Stimulated activated naive CD8-positive, alpha-beta T cell treated with anti-CD3 and anti-CD28 coated beads, Interleukin-15, amount 100 ng/mL, for 72 hours (primary cell): ENCODE measurements around the gene WIPI1.
"Not testable (repeated sequence)": the region's sequence is repeated elsewhere in the genome, so short reads cannot be mapped to it uniquely, and the experiment has no call there.

Experiments used
- ATAC-seq: fragments of 150-1000 bp; cut with Tn5 transposase; 2 replicates; pipeline ENCODE4 v1.10.0; 2021; ENCODE audit warnings: mild to moderate bottlenecking, moderate library complexity
- DNase-seq, 2 donors: peaks; one replicate each; pipeline ENCODE4 v3.0.0; 2021 to 2022
- H3K27ac Mint-ChIP-seq, 2 donors: one replicate each; pipeline ENCODE4 v1.8.0; 2022; ENCODE audit warnings: mild to moderate bottlenecking in 2 of 2, mixed read lengths in 2 of 2, moderate library complexity in 2 of 2
- H3K27me3 Mint-ChIP-seq: one replicate; pipeline ENCODE4 v1.8.0; 2022; ENCODE audit warnings: mixed read lengths
- H3K4me1 Mint-ChIP-seq: one replicate; pipeline ENCODE4 v1.8.0; 2022; ENCODE audit warnings: mild to moderate bottlenecking, mixed read lengths
- H3K4me3 Mint-ChIP-seq, 2 donors: one replicate each; pipeline ENCODE4 v1.8.0; 2022; ENCODE audit warnings: mild to moderate bottlenecking in 2 of 2, mixed read lengths in 2 of 2, moderate library complexity in 1 of 2
- H3K9me3 Mint-ChIP-seq, 2 donors: one replicate each; pipeline ENCODE4 v1.8.0; 2022; ENCODE audit warnings: mixed read lengths in 2 of 2

WIPI1 gene

GRCh38 chr17:68378268-68379176 lies 78.8 kb downstream of the WIPI1 start:
- Mint-ChIP-seq H3K27ac (no peak overlapping the region), H3K27me3 (no peaks in the 10 kb centered on the region), H3K4me1 (peaks cover 13% of the 10 kb centered on the region), H3K9me3 (no peaks in the 10 kb centered on the region), H3K4me3 (no peak overlapping the region)
- no peak for DNase-seq
- ATAC-seq, result no peak

- Mint-ChIP-seq H3K27me3 (no peaks in the 10 kb centered on the region), H3K27ac (peak overlapping the region; percentile 30 to 79), H3K9me3 (no peaks in the 10 kb centered on the region), H3K4me3 (no peak overlapping the region), H3K4me1 (peaks cover 6% of the 10 kb centered on the region)
- ATAC-seq (no peak), DNase-seq (no peak)
These were observed 79.5 kb downstream of the WIPI1 start for GRCh38 chr17:68377771-68378267.

- H3K4me1 Mint-ChIP-seq, H3K9me3 Mint-ChIP-seq, H3K27me3 Mint-ChIP-seq, H3K27ac Mint-ChIP-seq, H3K4me3 Mint-ChIP-seq, ATAC-seq, DNase-seq: not testable (repeated sequence)
These were observed 81.1 kb downstream of the WIPI1 start for GRCh38 chr17:68376178-68376577.

GRCh38 chr17:68375566-68375965 lies 81.7 kb downstream of the WIPI1 start:
- ATAC-seq, result no peak
- no peaks in the 10 kb centered on the region for H3K9me3 Mint-ChIP-seq
- no peaks in the 10 kb centered on the region for H3K4me1 Mint-ChIP-seq
- no peak overlapping the region for H3K27ac Mint-ChIP-seq
- no peak overlapping the region for H3K4me3 Mint-ChIP-seq
- H3K27me3 Mint-ChIP-seq, result no peaks in the 10 kb centered on the region
- no peak for DNase-seq
